NB4 (cell line): Measurements from ENCODE around the gene ANP32A.

Source experiments
- POLR2A ChIP-seq: IDR thresholded peaks from 2 replicates; pipeline ENCODE4 v1.6.1; 2011; ENCODE audit warnings: mild to moderate bottlenecking; ENCODE audit not compliant: insufficient read length; ENCODE audit errors: extremely low read depth
- TF ChIP-seq, protein P1 (sequence below): IDR thresholded peaks from one replicate; pipeline ENCODE4 v1.5.1; 2012; ENCODE audit warnings: low read depth, low read length

DNA sequence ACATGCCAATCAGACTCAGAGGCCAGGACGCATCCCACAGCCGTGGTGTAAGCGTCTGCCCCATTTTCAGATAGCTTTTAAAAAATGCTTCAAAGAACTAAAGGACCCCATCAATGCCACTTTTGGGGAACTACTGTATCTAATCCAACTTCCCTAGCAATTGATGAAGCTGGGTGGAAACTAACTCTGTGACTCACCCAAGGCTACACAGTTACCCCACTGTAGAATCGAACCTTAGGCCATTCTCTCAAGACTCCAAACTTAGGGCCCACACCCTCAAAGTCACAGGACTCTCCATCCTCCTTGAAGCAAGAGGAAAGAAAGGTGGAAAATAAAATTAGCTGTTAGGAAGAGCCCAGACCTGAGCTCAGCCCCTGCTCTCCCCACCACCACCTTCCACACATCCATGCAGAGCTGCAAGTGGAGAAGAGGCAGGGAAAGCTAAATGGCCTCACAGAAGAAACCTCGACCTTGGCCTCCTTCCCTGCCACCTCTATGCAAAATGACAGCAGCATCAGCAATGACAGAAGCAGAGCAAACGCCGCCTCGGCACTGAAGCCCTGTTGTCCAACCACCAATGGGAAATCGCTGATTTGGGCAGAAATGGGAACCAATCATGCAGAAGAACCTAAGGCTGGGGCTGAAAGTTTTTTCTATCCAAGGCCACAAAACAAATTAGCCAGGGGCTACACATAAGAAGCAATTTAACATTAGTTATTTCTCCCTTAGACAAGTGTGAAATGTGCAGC, 22.2 kb downstream of the ANP32A start:
- TF ChIP-seq, protein P1, sequence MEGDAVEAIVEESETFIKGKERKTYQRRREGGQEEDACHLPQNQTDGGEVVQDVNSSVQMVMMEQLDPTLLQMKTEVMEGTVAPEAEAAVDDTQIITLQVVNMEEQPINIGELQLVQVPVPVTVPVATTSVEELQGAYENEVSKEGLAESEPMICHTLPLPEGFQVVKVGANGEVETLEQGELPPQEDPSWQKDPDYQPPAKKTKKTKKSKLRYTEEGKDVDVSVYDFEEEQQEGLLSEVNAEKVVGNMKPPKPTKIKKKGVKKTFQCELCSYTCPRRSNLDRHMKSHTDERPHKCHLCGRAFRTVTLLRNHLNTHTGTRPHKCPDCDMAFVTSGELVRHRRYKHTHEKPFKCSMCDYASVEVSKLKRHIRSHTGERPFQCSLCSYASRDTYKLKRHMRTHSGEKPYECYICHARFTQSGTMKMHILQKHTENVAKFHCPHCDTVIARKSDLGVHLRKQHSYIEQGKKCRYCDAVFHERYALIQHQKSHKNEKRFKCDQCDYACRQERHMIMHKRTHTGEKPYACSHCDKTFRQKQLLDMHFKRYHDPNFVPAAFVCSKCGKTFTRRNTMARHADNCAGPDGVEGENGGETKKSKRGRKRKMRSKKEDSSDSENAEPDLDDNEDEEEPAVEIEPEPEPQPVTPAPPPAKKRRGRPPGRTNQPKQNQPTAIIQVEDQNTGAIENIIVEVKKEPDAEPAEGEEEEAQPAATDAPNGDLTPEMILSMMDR = no peak
- no peak for TF ChIP-seq POLR2A
